Measurements from ENCODE around the gene FHIT. TPM values are rescaled to one million over a fixed set of nuclear protein-coding genes. Genes with fewer than 3 reads are reported as not detected.

FHIT gene
- total RNA-seq, 1 donor from 2014 or later, result 11.7 TPM

- peaks cover 22% of the 10 kb centered on the region for H3K4me1 Mint-ChIP-seq (ENCODE audit: unreplicated experiment)
- peaks cover 18% of the 10 kb centered on the region for H3K27me3 Mint-ChIP-seq
- no peaks in the 10 kb centered on the region for H3K36me3 Mint-ChIP-seq
- H3K27ac Mint-ChIP-seq, result peak overlapping the region; percentile 39
- H3K4me3 Mint-ChIP-seq, result no peak overlapping the region
- no peak for DNase-seq (ENCODE audit: extremely low spot score, unreplicated experiment)
- TF ChIP-seq CTCF (conservative IDR thresholded peaks at IDR 0.05), result no peak
- peaks cover 4% of the 10 kb centered on the region for H3K9me3 Mint-ChIP-seq
Observed at GRCh38 chr3:59998058-59998457, 1253.2 kb downstream of the FHIT start.

- peaks cover 4% of the 10 kb centered on the region for H3K9me3 Mint-ChIP-seq
- H3K4me1 Mint-ChIP-seq (ENCODE audit: unreplicated experiment), result peaks cover 22% of the 10 kb centered on the region
- H3K4me3 Mint-ChIP-seq, result no peak overlapping the region
- no peak for TF ChIP-seq CTCF (conservative IDR thresholded peaks at IDR 0.05)
- H3K36me3 Mint-ChIP-seq, result no peaks in the 10 kb centered on the region
- DNase-seq (ENCODE audit: extremely low spot score, unreplicated experiment), result no peak
- peaks cover 18% of the 10 kb centered on the region for H3K27me3 Mint-ChIP-seq
- no peak overlapping the region for H3K27ac Mint-ChIP-seq
Observed at GRCh38 chr3:59997583-59997982, 1253.7 kb downstream of the FHIT start.

GRCh38 chr3:59996056-59996455 is 1255.2 kb downstream of the FHIT start:
- Mint-ChIP-seq H3K27me3 (peaks cover 18% of the 10 kb centered on the region), H3K4me1 (ENCODE audit: unreplicated experiment) (peaks cover 22% of the 10 kb centered on the region), H3K36me3 (no peaks in the 10 kb centered on the region), H3K9me3 (peaks cover 4% of the 10 kb centered on the region), H3K4me3 (peak overlapping the region; percentile 3), H3K27ac (no peak overlapping the region)
- DNase-seq (ENCODE audit: extremely low spot score, unreplicated experiment), result no peak
- no peak for TF ChIP-seq CTCF (conservative IDR thresholded peaks at IDR 0.05)

- Mint-ChIP-seq H3K36me3 (no peaks in the 10 kb centered on the region), H3K4me1 (ENCODE audit: unreplicated experiment) (peaks cover 22% of the 10 kb centered on the region), H3K4me3 (no peak overlapping the region), H3K27ac (no peak overlapping the region), H3K9me3 (no peaks in the 10 kb centered on the region), H3K27me3 (peaks cover 18% of the 10 kb centered on the region)
- TF ChIP-seq CTCF (conservative IDR thresholded peaks at IDR 0.05), result no peak
- DNase-seq (ENCODE audit: extremely low spot score, unreplicated experiment), result no peak
Observed at GRCh38 chr3:59995563-59995962, 1255.7 kb downstream of the FHIT start.

GRCh38 chr3:59994732-59995304 is 1256.4 kb downstream of the FHIT start:
- H3K9me3 Mint-ChIP-seq, result no peaks in the 10 kb centered on the region
- H3K27ac Mint-ChIP-seq, result no peak overlapping the region
- DNase-seq (ENCODE audit: extremely low spot score, unreplicated experiment), result no peak
- H3K4me3 Mint-ChIP-seq, result no peak overlapping the region
- H3K36me3 Mint-ChIP-seq, result no peaks in the 10 kb centered on the region
- TF ChIP-seq CTCF (conservative IDR thresholded peaks at IDR 0.05), result no peak
- peaks cover 22% of the 10 kb centered on the region for H3K4me1 Mint-ChIP-seq (ENCODE audit: unreplicated experiment)
- peaks cover 18% of the 10 kb centered on the region for H3K27me3 Mint-ChIP-seq

- Mint-ChIP-seq H3K36me3 (no peaks in the 10 kb centered on the region), H3K4me1 (ENCODE audit: unreplicated experiment) (peaks cover 5% of the 10 kb centered on the region), H3K27ac (no peak overlapping the region), H3K4me3 (no peak overlapping the region), H3K9me3 (no peaks in the 10 kb centered on the region), H3K27me3 (peaks cover 16% of the 10 kb centered on the region)
- no peak for DNase-seq (ENCODE audit: extremely low spot score, unreplicated experiment)
- TF ChIP-seq CTCF (conservative IDR thresholded peaks at IDR 0.05), result no peak
Observed at GRCh38 chr3:59992578-59992977, 1258.7 kb downstream of the FHIT start.
